ENCODE data around the gene ABHD8.

ABHD8 gene

DNA sequence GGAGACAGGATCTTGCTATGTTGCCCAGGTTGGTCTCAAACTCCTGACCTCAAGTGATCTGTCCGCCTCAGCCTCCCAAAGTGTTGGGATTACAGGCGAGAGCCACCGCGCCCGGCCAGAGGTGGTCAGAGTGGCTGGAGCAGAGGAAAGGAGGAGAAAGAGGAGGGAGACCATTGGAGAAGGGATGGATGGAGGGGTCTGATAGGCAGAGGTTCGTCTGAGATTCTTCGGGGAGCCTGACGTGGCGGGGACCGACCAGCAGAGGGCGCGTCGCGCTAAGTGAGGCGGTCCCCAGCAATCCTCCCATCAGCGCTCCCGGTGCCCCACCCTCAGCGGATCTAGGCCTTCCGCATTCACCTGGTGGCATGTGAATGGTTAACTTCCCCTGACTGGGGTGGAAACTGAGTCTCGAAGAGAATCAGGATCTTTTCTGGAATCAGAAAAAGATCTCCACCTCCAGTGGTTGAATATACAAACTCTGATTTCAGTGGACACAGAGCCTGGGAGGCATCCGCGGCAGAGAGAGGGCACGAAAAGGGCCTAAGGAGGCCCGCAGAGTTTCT lies 43.0 kb upstream of the ABHD8 start:
- peak; percentile 98 for TF ChIP-seq CTCF (IDR thresholded peaks at IDR 0.05; ENCODE audit: low read depth, low read length, missing control alignments)
- DNase-seq (ENCODE audit: low read depth): no peak
- no peak overlapping the region for H3K4me3 ChIP-seq (ENCODE audit: low read depth, low read length)

DNA sequence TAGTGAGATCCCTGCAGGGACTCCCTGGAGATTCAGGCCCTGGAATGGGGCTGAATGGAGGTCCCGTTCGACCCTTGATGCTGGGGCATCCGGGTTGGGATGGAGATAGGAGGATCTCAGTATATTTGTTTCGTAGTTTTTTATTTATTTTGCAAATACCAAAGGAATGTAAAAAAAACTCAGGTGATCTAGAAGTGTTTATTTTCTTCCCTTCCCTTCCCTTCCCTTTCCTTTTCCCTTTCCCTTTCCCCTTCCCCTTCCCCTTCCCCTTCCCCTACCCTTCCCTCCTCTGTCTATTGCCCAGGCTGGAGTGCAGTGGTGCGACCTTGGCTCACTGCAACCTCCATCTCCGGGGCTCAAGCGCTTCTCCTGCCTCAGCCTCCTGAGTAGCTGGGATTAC lies 38.6 kb upstream of the ABHD8 start:
- H3K4me3 ChIP-seq (ENCODE audit: low read depth, low read length): no peak overlapping the region
- no peak for TF ChIP-seq CTCF (IDR thresholded peaks at IDR 0.05; ENCODE audit: low read depth, low read length, missing control alignments)
- no peak for DNase-seq (ENCODE audit: low read depth)

- DNase-seq (ENCODE audit: low read depth): no peak
- no peak overlapping the region for H3K4me3 ChIP-seq (ENCODE audit: low read depth, low read length)
- no peak for TF ChIP-seq CTCF (IDR thresholded peaks at IDR 0.05; ENCODE audit: low read depth, low read length, missing control alignments)
These were observed 38.2 kb upstream of the ABHD8 start for GRCh38 chr19:17341386-17341785.

GRCh38 chr19:17340871-17341357 lies 37.7 kb upstream of the ABHD8 start:
- no peak for TF ChIP-seq CTCF (IDR thresholded peaks at IDR 0.05; ENCODE audit: low read depth, low read length, missing control alignments)
- DNase-seq (ENCODE audit: low read depth): no peak
- no peak overlapping the region for H3K4me3 ChIP-seq (ENCODE audit: low read depth, low read length)

DNA sequence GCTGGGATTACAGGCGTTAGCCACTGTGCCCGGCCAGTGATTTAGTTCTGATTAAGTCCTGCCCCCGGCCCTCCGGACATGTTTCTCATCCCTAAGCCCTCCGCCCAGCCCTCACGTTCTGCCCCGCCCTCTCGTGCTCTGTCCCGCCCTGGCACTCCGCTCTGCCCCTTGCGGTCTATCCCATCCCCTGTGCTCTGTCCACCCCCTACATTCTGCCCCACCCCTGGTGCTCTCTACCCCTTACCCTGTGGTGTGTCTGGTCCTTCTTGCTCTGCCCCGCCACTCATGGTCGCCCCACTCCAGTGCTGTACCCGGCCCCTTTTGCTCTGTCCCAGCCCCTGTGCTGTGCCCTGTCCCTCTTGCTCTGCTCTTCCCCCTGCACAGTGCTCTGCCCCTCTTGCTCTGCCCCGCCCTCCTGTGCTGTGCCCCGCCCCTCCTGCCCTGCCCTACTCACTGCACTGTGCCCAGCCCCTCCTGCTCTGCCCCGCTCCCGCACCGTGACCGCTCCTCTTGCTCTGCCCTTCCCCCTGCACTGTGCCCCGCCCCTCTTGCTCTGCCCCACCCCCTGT lies 37.2 kb upstream of the ABHD8 start:
- TF ChIP-seq CTCF (IDR thresholded peaks at IDR 0.05; ENCODE audit: low read depth, low read length, missing control alignments): no peak
- DNase-seq (ENCODE audit: low read depth): no peak
- no peak overlapping the region for H3K4me3 ChIP-seq (ENCODE audit: low read depth, low read length)

DNA sequence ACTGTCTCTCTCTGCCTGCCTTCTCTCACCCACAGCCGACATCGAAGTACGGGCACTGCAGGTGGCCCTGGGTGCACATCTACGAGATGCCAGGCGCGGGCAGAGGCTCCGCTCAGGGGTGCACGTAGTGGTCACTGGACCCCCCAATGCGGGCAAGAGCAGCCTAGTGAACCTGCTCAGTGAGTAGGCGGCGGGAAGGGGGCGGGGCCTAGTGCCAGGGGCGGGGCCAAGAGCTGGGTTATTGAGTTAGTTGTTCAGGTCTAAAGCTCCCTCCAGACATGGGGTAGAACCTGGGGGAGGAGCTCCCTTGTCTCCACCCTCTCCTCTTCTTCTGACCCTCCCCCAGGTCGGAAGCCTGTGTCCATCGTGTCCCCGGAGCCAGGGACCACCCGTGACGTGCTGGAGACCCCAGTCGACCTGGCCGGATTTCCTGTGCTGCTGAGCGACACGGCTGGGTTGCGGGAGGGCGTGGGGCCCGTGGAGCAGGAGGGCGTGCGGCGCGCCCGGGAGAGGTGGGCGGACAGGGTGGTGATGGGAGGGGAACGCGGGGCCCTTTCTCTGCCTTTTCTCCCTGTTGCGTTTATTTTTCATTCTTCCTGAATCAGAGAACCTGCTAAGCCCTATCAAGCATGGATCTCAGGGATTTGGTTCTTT lies 36.0 kb upstream of the ABHD8 start:
- no peak for DNase-seq (ENCODE audit: low read depth)
- TF ChIP-seq CTCF (IDR thresholded peaks at IDR 0.05; ENCODE audit: low read depth, low read length, missing control alignments): no peak
- no peak overlapping the region for H3K4me3 ChIP-seq (ENCODE audit: low read depth, low read length)
